HCT116 (cell line): ENCODE data around the gene ITIH3. TPM values are rescaled to one million over a fixed set of nuclear protein-coding genes. Genes with fewer than 3 reads are reported as not detected.

ENCODE experiments used
- ATAC-seq: fragments of 200-7000 bp; cut with Tn5 transposase; 2 replicates; pipeline ENCODE4 v1.9.1; 2020; ENCODE audit warnings: mild to moderate bottlenecking, moderate library complexity
- BruUV-seq: library from RNA; stranded (reverse); fragments of 400-500 nt; replicated peaks from 2 replicates; lab custom pipeline; 2021; lab: Mats Ljungman, UMichigan
- CTCF ChIA-PET: fragments of 300-600 bp; sonication (Branson Sonifier 250); formaldehyde crosslinking; loops from one replicate; lab custom pipeline; 2021; ENCODE audit warnings: antibody characterized with exemption; lab: Charles Lee
- POLR2A ChIA-PET: fragments of 300-600, 350-600 bp; sonication (Branson Sonifier 250); formaldehyde crosslinking; loops from one replicate; lab custom pipeline; 2021; ENCODE audit warnings: antibody characterized with exemption; lab: Charles Lee
- RAD21 ChIA-PET, 2 experiments: fragments of 300-600 bp; sonication (Branson Sonifier 250); formaldehyde crosslinking; loops; one replicate each; lab custom pipeline; 2023; ENCODE audit warnings: low total read pairs in 2 of 2; ENCODE audit not compliant: uncharacterized antibody in 2 of 2, unreplicated experiment in 2 of 2, low non-redundant PET in 1 of 2; lab: Charles Lee
- DNase-seq: peaks from one replicate; pipeline ENCODE4 v3.0.0-alpha.2; 2010; ENCODE audit warnings: low read depth, low spot score
- H2AFZ ChIP-seq: fragments of 200-600 bp; shearing (Covaris generic), sonication (generic); 2 replicates; pipeline ENCODE4 v1.6.1; 2017; ENCODE audit warnings: low read depth, mixed run types, mixed read lengths, antibody characterized with exemption, low read length; ENCODE audit not compliant: poor library complexity, severe bottlenecking
- H3K27ac ChIP-seq: 2 replicates; pipeline ENCODE4 v1.5.1; 2012; ENCODE audit warnings: low read depth, low read length
- H3K27me3 ChIP-seq: fragments of 200-600 bp; sonication (generic); 2 replicates; pipeline ENCODE4 v1.6.1; 2016; ENCODE audit warnings: mixed run types, low read length, mixed read lengths; ENCODE audit not compliant: insufficient read depth
- H3K36me3 ChIP-seq, 2 experiments: fragments of 200-500 bp in 1 of 2; fragments of 200-600 bp in 1 of 2; sonication (Bioruptor generic) in 1 of 2; sonication (generic) in 1 of 2; 2 replicates each; pipeline versions ENCODE4 v1.5.1 to v1.6.1; 2014 to 2016; ENCODE audit warnings: low read length in 2 of 2, inconsistent platforms in 1 of 2, mixed read lengths in 1 of 2, mixed run types in 1 of 2; ENCODE audit not compliant: insufficient read depth in 2 of 2, control insufficient read depth in 1 of 2
- H3K4me1 ChIP-seq, 2 experiments: fragments of 200-600 bp in 1 of 2; sonication (generic) in 1 of 2; 2 replicates each; pipeline versions ENCODE4 v1.5.1 to v1.6.1; 2012 to 2017; ENCODE audit warnings: low read length in 2 of 2, inconsistent platforms in 1 of 2, mild to moderate bottlenecking in 1 of 2, mixed read lengths in 1 of 2, mixed run types in 1 of 2, moderate library complexity in 1 of 2; ENCODE audit not compliant: insufficient read depth in 2 of 2, control insufficient read depth in 1 of 2
- H3K4me2 ChIP-seq: fragments of 200-600 bp; sonication (generic); 2 replicates; pipeline ENCODE4 v1.6.1; 2017; ENCODE audit warnings: mixed run types, low read length, mixed read lengths
- H3K4me3 ChIP-seq, 2 experiments: fragments of 200-600 bp in 1 of 2; sonication (generic) in 1 of 2; replicated peaks in 1 of 2; 2 replicates each; pipeline ENCODE4 v1.5.1; 2011 to 2016; ENCODE audit warnings: low read length in 2 of 2, control low read depth in 1 of 2, low read depth in 1 of 2, mild to moderate bottlenecking in 1 of 2, mixed read lengths in 1 of 2, mixed run types in 1 of 2
- H3K79me2 ChIP-seq: fragments of 200-600 bp; sonication (generic); 2 replicates; pipeline ENCODE4 v1.6.1; 2017; ENCODE audit warnings: mild to moderate bottlenecking, mixed run types, low read length, moderate library complexity, mixed read lengths; ENCODE audit not compliant: insufficient read depth
- H3K9ac ChIP-seq: fragments of 200-600 bp; sonication (generic); 2 replicates; pipeline ENCODE4 v1.6.1; 2016; ENCODE audit warnings: low read length, mixed read lengths
- H3K9me2 ChIP-seq: fragments of 200-600 bp; sonication (generic), shearing (Covaris generic); 2 replicates; pipeline ENCODE4 v1.6.1; 2017; ENCODE audit warnings: mixed run types, mild to moderate bottlenecking, moderate library complexity; ENCODE audit not compliant: insufficient read depth
- H3K9me3 ChIP-seq, 2 experiments: fragments of 200-500 bp in 1 of 2; fragments of 200-600 bp in 1 of 2; sonication (Bioruptor generic) in 1 of 2; sonication (generic) in 1 of 2; 2 replicates each; pipeline ENCODE4 v1.6.1; 2014 to 2017; ENCODE audit warnings: low read length in 2 of 2, mixed read lengths in 2 of 2, inconsistent platforms in 1 of 2, low read depth in 1 of 2, mild to moderate bottlenecking in 1 of 2, mixed run types in 1 of 2, moderate library complexity in 1 of 2; ENCODE audit not compliant: control insufficient read depth in 1 of 2, insufficient read depth in 1 of 2
- H4K20me1 ChIP-seq: fragments of 200-600 bp; sonication (generic), shearing (Covaris generic); 2 replicates; pipeline ENCODE4 v1.6.1; 2017; ENCODE audit warnings: mixed run types, mild to moderate bottlenecking, moderate library complexity; ENCODE audit not compliant: insufficient read depth
- ATF3 ChIP-seq: IDR thresholded peaks from 2 replicates; pipeline ENCODE4 v1.6.1; 2012
- CEBPB ChIP-seq: IDR thresholded peaks from 2 replicates; pipeline ENCODE4 v1.6.1; 2012; ENCODE audit warnings: low read depth
- EGR1 ChIP-seq: IDR thresholded peaks from 2 replicates; pipeline ENCODE4 v1.6.1; 2012; ENCODE audit warnings: low read depth
- ELF1 ChIP-seq: IDR thresholded peaks from 2 replicates; pipeline ENCODE4 v1.6.1; 2012; ENCODE audit warnings: low read depth, borderline replicate concordance
- EZH2 ChIP-seq: fragments of 200-600 bp; sonication (generic); IDR thresholded peaks from 2 replicates; pipeline ENCODE4 v1.6.1; 2017; ENCODE audit warnings: antibody characterized with exemption, mixed run types
- JUND ChIP-seq: IDR thresholded peaks from 2 replicates; pipeline ENCODE4 v1.6.1; 2012
- POLR2AphosphoS5 ChIP-seq: IDR thresholded peaks from 2 replicates; pipeline ENCODE4 v1.6.1; 2011; ENCODE audit warnings: mild to moderate bottlenecking, low read depth, low read length, moderate library complexity
- RAD21 ChIP-seq: IDR thresholded peaks from 2 replicates; pipeline ENCODE4 v1.6.1; 2012; ENCODE audit warnings: low read depth, mild to moderate bottlenecking
- SIN3A ChIP-seq: IDR thresholded peaks from 2 replicates; pipeline ENCODE4 v1.6.1; 2012; ENCODE audit warnings: low read depth
- SP1 ChIP-seq: IDR thresholded peaks from 2 replicates; pipeline ENCODE4 v1.6.1; 2012; ENCODE audit warnings: low read depth
- TCF7L2 ChIP-seq: IDR thresholded peaks from 2 replicates; pipeline ENCODE4 v1.7.0; 2011; ENCODE audit warnings: borderline replicate concordance, inconsistent platforms; ENCODE audit not compliant: insufficient read depth, insufficient read length; ENCODE audit errors: extremely low read depth
- YY1 ChIP-seq: IDR thresholded peaks from 2 replicates; pipeline ENCODE4 v1.6.1; 2011; ENCODE audit warnings: low read length, low read depth, moderate library complexity, mild to moderate bottlenecking; ENCODE audit not compliant: insufficient replicate concordance; ENCODE audit errors: extremely low read depth
- ZBTB33 ChIP-seq: IDR thresholded peaks from 2 replicates; pipeline ENCODE4 v1.6.1; 2011; ENCODE audit warnings: mild to moderate bottlenecking, low read length, moderate library complexity; ENCODE audit not compliant: insufficient replicate concordance; ENCODE audit errors: extremely low read depth
- ZNF274 ChIP-seq: fragments of 200-500 bp; sonication (Bioruptor generic); IDR thresholded peaks from 2 replicates; pipeline ENCODE4 v1.6.1; 2014; ENCODE audit warnings: mild to moderate bottlenecking, low read depth, low read length, inconsistent platforms
- intact Hi-C: fragments of 100-400 bp; cut with micrococcal nuclease; formaldehyde crosslinking; loops from 2 replicates; pipeline ENCODE4 v1.10.0; 2022
- total RNA-seq: library from RNA; stranded (reverse); gene quantifications from one replicate; pipeline ENCODE4 v1.2.1, GENCODE V29; 2021; ENCODE audit not compliant: unreplicated experiment

ITIH3 gene
- total RNA-seq, 1 experiment from 2014 or later = 0.44 TPM

GRCh38 chr3:52842424-52842823 is 47.8 kb downstream of the ITIH3 start:
- DNase-seq = no peak
- no peak overlapping the region for H3K4me3 ChIP-seq
- H3K79me2 ChIP-seq = no peaks in the 10 kb centered on the region
- ChIA-PET RAD21 (no interaction called here), CTCF (no interaction called here), POLR2A (no interaction called here)
- BruUV-seq = no TSS peak
- H3K36me3 ChIP-seq = no peaks in the 10 kb centered on the region
- H2AFZ ChIP-seq = no peak overlapping the region
- no peak for TF ChIP-seq EZH2
- TF ChIP-seq SP1 = no peak
- TF ChIP-seq YY1 = no peak
- TF ChIP-seq ELF1 = no peak
- no peak for TF ChIP-seq JUND
- no peak for TF ChIP-seq ZBTB33
- TF ChIP-seq ZNF274 = no peak
- no peak for TF ChIP-seq RAD21
- TF ChIP-seq EGR1 = no peak
- no peak for TF ChIP-seq CEBPB
- TF ChIP-seq TCF7L2 = no peak
- TF ChIP-seq SIN3A = no peak
- TF ChIP-seq POLR2AphosphoS5 = no peak
- TF ChIP-seq ATF3 = no peak
- H3K27me3 ChIP-seq = no peaks in the 10 kb centered on the region
- H3K27ac ChIP-seq = no peak overlapping the region
- no peaks in the 10 kb centered on the region for H3K4me1 ChIP-seq
- H3K9me2 ChIP-seq = no peaks in the 10 kb centered on the region
- H3K4me2 ChIP-seq = no peak overlapping the region
- no peaks in the 10 kb centered on the region for H4K20me1 ChIP-seq
- ATAC-seq = no peak
- intact Hi-C loops = no loop called here
- H3K9me3 ChIP-seq = no peaks in the 10 kb centered on the region
- no peak overlapping the region for H3K9ac ChIP-seq
